HS-27A (cell line): Measurements from ENCODE around the gene PCBP4.

Experiments
- DNase-seq: peaks from one replicate; pipeline ENCODE4 v3.0.0-alpha.2; 2012; ENCODE audit warnings: low read depth, missing footprints

PCBP4 gene

DNA sequence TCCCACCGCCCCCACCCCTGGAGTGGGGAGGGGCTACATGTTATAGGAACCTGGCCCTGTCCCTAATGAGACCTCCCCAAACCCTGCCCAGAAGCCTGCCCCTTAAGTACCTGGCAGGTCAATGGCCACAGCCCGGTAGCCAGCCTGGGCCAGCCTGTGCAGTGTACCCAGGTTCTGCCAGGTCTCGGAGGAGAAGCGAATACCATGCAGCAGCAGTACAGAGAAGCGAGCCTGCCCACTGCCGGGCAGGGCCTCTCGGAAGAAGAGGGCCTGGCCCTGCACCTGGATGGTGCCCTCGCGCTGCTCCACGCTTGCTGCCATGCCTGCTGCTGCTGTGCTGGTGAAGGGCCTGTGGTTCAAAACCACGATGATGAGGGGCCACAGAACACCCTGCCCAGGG lies 4.1 kb upstream of the PCBP4 start:
- DNase-seq, result no peak

GRCh38 chr3:51970606-51971300 lies 3.5 kb upstream of the PCBP4 start:
- no peak for DNase-seq

DNA sequence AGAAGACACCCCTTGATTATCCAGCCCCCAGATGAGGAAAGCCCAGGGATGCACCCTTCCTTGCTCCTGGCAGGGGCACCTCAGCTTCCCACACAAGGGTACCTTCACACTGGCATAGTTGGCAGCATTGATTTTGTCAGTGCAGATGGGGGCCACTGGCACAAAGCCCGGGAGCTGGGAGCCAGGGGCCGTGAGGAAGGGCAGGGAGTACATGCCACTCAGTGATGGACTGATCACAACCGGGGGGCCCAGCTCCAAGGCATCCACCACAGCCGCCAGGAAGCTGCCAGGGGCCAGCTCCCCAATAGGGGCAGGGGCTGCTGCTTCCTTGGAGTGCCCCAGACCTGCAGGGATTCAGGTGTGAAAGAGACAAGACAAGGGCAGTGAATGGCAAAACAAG lies 2.6 kb upstream of the PCBP4 start:
- DNase-seq, result no peak

DNA sequence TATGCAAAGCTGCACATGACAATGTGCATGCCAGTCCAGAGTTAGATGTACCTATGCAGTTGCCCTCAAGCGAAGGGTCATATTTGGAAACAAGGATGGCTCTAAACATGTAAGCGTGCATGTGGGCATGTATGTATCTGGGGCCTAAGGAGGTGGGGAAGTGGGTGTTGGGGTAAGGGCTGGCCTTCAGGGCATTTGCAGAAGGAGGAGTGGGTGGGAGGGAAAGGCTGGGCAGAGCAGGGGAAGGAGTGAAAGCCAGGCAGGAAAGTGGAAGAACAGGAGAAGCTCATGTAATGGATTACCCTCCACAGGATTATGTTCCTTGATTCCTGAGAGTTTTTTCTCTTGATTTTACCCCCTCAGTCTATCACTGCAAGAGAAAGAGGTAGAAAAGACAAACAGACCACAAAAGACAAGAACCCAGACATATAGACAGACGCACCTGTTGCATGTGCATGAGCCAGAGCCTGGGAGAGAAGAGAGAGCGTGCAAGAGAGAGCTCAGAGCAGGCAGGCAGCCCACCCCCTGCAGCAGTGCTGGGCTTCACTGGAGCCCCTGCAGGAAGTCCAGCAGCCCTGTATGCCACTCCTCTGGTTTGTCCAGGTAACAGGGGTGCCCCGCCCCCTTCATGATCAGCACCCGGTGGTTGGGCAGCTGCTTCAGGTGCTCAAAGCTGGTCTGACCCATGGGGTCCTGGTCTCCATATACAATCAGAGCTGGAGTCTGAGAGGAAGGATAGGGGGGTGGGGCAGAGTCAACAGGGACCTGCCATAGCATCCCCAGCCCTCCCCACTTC lies 1.8 kb upstream of the PCBP4 start:
- no peak for DNase-seq

DNA sequence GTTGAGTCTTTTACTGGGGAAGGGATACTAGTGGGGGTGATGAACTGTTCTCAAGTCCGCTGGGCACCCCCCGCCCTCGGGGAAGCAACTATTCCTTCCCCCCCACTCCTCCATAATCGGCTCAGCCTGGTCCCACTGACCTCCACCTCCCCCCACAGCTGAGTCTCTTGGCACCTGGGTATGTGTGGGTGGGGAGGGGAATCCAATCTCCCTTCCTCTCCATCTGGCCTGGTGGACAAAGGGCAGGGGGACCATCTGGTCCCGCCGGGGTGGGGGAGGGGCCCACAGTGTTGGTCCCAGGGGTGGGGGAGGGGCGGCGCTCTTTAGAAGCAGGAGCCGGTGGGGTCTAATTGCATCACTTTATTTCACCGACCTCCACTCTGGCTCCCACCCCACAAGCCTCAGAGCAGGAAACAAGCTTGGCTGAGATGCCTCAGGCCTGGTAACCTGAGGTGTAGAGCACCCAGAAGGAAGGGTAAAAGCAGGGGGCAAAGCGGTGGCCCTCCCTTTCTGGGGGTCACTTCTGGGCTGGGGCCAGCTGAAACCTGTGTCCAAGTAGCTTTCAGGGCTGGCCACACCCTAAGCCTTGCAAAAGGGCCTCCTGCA lies 1.0 kb upstream of the PCBP4 start:
- no peak for DNase-seq

DNA sequence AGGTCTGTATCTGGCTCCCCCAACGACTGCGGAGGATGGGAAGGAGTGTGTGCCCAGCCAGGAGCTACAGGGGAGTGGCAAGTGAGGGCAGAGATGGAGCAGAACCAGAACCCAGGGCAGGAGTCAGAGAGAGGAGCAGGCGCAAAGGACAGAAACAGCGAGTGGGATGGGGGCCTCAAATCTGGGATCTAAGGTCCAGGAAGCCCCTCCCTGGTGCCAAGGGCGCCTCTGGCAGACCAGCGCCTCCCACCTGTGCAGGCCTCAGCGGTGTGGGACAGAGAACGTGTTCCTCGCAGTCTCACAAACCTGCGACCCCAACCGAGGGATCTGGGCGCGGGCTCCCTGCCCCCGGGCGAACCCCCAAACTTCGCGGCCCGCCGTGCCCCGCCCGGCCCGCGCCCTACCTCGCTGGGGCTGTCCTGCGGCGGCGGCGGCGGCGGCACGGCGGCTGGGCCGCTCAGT lies 301 bp downstream of the PCBP4 start:
- DNase-seq, result no peak

GRCh38 chr3:51966486-51966885 lies 768 bp downstream of the PCBP4 start:
- no peak for DNase-seq

GRCh38 chr3:51966016-51966415 lies 1.2 kb downstream of the PCBP4 start:
- no peak for DNase-seq

- no peak for DNase-seq
Measured at GRCh38 chr3:51964521-51964920, 2.7 kb downstream of the PCBP4 start.

- DNase-seq, result no peak
Measured at GRCh38 chr3:51963951-51964451, 3.3 kb downstream of the PCBP4 start.

GRCh38 chr3:51962854-51963530 lies 4.3 kb downstream of the PCBP4 start:
- no peak for DNase-seq

DNA sequence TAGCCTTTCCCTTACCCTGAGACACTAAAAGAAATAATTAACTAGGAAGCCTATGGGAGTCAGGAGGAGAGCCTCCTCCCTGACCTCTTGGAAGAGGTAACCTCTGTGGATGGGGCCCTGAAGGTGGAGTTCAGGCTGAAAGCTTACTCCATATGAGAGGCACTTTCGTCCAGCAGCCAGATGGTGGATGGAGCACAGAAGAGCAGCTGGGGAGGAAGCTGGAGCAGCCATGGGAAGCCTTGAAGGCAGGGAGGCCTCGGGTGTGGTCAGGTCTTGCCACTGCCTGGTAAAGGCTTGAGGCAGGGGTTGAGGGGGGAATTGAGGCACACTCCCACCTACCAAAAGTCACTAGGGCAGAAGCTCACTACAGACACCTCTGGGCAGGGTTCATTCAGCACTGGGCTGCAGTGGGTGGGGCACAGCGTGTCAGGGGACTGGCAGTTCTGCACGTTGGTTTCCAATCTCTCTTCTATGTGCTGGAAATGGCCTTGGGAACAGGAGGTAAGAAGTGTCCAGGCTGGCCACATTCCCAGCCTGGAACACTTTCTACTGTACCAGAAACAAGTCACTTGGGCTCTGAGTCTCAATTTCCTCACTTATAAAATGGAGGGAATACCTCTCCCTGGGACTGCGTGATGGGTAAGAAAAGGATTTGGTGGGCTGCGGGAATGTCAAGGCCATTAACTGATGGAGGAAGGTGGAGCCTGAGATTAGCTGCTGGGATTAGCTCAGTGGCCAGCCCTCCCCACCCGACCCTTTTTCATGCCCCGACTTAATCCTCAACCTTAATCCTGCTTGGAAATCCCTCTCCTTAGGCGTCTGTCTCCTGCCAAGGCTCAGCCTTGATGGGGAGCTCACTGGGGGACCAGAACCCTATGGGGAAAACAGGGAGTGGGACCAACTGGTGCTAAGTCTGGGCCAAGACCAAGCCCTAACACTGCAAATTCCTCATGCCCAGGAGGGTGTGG lies 5.4 kb downstream of the PCBP4 start:
- DNase-seq, result no peak

GRCh38 chr3:51961011-51961410 lies 6.2 kb downstream of the PCBP4 start:
- DNase-seq, result no peak

GRCh38 chr3:51960386-51960785 lies 6.9 kb downstream of the PCBP4 start:
- DNase-seq, result no peak

DNA sequence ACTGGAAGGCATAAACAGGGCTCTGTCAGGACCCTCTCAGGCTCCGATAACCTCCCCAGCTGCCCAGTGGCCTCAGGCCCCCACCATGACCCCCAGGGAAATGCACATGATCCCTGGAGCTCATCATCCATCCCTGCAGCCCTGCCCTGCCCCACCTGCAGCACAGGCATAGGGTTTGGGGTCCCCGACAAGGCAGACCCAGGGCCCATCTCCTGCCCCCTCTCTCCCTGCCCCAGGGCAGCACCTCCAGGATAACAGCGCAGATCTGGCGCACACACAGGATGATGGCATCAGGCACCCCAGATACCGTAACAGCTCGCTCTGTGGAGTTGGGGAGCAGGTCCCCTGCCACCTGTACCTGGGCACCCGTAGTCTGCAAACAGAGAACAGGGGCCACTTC lies 7.6 kb downstream of the PCBP4 start:
- DNase-seq, result no peak

GRCh38 chr3:51958603-51959521 lies 8.4 kb downstream of the PCBP4 start:
- DNase-seq, result no peak

- no peak for DNase-seq
Measured at GRCh38 chr3:51957520-51958205, 9.6 kb downstream of the PCBP4 start.

- no peak for DNase-seq
Measured at GRCh38 chr3:51955893-51956770, 11.1 kb downstream of the PCBP4 start.
